ENCODE data around the gene ZNF793. TPM values are rescaled to one million over a fixed set of nuclear protein-coding genes. Genes with fewer than 3 reads are reported as not detected.

Gene ZNF793
- total RNA-seq, 1 experiment from 2014 or later, result 16.3 TPM

DNA sequence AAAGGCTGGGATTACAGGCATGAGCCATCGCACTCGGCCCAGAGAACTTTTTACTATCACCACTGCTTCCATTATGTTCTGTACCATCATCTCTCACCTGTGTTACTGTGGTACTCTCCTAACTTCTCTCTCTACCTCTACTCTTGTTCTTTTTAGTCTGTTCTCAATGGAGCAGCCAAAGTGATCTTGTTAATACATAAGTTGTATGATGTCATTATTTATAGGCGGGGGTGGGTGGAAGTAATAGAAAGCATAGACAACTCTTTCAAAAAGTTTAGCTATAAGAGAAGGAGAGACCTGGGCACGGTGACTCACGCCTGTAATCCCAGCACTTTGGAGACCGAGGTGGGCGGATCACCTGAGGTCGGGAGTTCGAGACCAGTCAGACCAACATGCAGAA lies 34.6 kb upstream of the ZNF793 start:
- ATAC-seq (no peak), DNase-seq (ENCODE audit: low spot score) (no peak)
- Mint-ChIP-seq H3K27me3 (ENCODE audit: low read depth) (no peaks in the 10 kb centered on the region), H3K4me1 (peaks cover 14% of the 10 kb centered on the region), H3K4me3 (no peak overlapping the region), H3K9me3 (peaks cover 8% of the 10 kb centered on the region; the same call in 1 of the 2 replicates), H3K27ac (no peak overlapping the region), H3K36me3 (peaks cover 18% of the 10 kb centered on the region)
- POLR2A ChIA-PET, result no interaction called here
- CTCF ChIA-PET, result no interaction called here
- no peak for TF ChIP-seq ZNF263 (CRISPR knock-in tag; IDR thresholded peaks at IDR 0.05; ENCODE audit: low read depth)
- no peak for TF ChIP-seq ETV6 (CRISPR knock-in tag; IDR thresholded peaks at IDR 0.05)
- TF ChIP-seq CREM (CRISPR knock-in tag; IDR thresholded peaks at IDR 0.05), result no peak
- TF ChIP-seq PRRX2 (CRISPR knock-in tag; IDR thresholded peaks at IDR 0.05), result no peak
- TF ChIP-seq PREB (CRISPR knock-in tag; IDR thresholded peaks at IDR 0.05; ENCODE audit: borderline replicate concordance), result no peak
- no peak for TF ChIP-seq ZNF121 (CRISPR knock-in tag; IDR thresholded peaks at IDR 0.05)
- no peak for TF ChIP-seq AR (CRISPR knock-in tag; IDR thresholded peaks at IDR 0.05)
- TF ChIP-seq ZNF232 (CRISPR knock-in tag; IDR thresholded peaks at IDR 0.05), result no peak
- TF ChIP-seq, protein P1, sequence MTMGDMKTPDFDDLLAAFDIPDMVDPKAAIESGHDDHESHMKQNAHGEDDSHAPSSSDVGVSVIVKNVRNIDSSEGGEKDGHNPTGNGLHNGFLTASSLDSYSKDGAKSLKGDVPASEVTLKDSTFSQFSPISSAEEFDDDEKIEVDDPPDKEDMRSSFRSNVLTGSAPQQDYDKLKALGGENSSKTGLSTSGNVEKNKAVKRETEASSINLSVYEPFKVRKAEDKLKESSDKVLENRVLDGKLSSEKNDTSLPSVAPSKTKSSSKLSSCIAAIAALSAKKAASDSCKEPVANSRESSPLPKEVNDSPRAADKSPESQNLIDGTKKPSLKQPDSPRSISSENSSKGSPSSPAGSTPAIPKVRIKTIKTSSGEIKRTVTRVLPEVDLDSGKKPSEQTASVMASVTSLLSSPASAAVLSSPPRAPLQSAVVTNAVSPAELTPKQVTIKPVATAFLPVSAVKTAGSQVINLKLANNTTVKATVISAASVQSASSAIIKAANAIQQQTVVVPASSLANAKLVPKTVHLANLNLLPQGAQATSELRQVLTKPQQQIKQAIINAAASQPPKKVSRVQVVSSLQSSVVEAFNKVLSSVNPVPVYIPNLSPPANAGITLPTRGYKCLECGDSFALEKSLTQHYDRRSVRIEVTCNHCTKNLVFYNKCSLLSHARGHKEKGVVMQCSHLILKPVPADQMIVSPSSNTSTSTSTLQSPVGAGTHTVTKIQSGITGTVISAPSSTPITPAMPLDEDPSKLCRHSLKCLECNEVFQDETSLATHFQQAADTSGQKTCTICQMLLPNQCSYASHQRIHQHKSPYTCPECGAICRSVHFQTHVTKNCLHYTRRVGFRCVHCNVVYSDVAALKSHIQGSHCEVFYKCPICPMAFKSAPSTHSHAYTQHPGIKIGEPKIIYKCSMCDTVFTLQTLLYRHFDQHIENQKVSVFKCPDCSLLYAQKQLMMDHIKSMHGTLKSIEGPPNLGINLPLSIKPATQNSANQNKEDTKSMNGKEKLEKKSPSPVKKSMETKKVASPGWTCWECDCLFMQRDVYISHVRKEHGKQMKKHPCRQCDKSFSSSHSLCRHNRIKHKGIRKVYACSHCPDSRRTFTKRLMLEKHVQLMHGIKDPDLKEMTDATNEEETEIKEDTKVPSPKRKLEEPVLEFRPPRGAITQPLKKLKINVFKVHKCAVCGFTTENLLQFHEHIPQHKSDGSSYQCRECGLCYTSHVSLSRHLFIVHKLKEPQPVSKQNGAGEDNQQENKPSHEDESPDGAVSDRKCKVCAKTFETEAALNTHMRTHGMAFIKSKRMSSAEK (CRISPR knock-in tag; IDR thresholded peaks at IDR 0.05; ENCODE audit: borderline replicate concordance), result no peak
- no peak for TF ChIP-seq ARID4B (CRISPR knock-in tag; IDR thresholded peaks at IDR 0.05; ENCODE audit: borderline replicate concordance)
- no peak for TF ChIP-seq AFF4 (CRISPR knock-in tag; IDR thresholded peaks at IDR 0.05; ENCODE audit: borderline replicate concordance)
- no peak for TF ChIP-seq ZNF512 (CRISPR knock-in tag; IDR thresholded peaks at IDR 0.05; ENCODE audit: borderline replicate concordance)
- TF ChIP-seq KAT7 (CRISPR knock-in tag; IDR thresholded peaks at IDR 0.05; ENCODE audit: borderline replicate concordance), result no peak

Measured in WTC11 (cell line).